Retinal pigment epithelial cell (primary cell): Measurements from ENCODE around the gene HSPB1.

Experiments
- DNase-seq: peaks from one replicate; pipeline ENCODE4 v3.0.0-alpha.2; 2010; ENCODE audit warnings: low read depth
- H3K4me3 ChIP-seq: 2 replicates; pipeline ENCODE4 v1.5.1; 2011; ENCODE audit warnings: mild to moderate bottlenecking, low read length, control low read depth, moderate library complexity
- CTCF ChIP-seq: conservative IDR thresholded peaks from 2 replicates; pipeline ENCODE4 v1.5.1; 2011; ENCODE audit warnings: low read depth, low read length, control low read depth, inconsistent platforms

HSPB1 gene

GRCh38 chr7:76315364-76315763, 12.9 kb downstream of the HSPB1 start:
- no peak overlapping the region for H3K4me3 ChIP-seq
- TF ChIP-seq CTCF = no peak
- no peak for DNase-seq

DNA sequence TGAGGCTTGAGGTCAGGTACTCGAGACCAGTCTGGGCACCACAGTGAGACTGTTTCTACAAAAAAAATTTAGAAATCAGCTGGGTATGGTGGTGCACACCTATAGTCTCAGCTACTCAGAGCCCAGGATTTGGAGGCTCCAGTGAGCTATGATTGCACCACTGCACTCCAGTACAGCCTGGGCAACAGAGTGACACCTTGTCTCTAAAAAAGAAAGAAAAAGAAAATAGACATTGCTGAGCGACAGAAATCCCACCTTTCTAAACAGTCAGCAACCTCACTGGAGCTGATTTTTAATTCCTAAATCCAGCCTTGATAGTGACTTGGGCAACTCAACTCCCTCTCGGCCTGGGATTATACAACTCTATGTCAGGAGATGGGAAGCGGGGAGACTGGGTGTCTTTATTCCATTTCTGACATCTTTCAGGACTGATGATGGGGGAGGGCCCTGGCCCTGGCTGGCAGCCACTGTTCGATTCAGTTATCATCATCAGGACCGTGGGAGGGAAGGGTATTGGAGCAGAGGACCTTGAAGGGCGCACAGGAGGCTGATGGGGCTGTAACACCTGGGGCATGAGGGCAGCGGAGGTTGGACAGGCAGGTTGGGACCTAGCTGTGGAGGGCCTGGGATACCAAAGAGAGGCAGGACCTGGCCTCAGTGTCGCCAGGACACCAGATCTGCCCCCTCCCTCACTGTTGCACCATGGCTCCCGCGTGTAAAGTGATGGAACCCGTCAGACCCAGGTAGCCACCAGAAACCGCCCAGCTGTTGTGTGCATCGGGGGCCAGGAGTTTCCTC, 14.7 kb downstream of the HSPB1 start:
- peak overlapping the region; percentile 73 for H3K4me3 ChIP-seq
- TF ChIP-seq CTCF = no peak
- no peak for DNase-seq

DNA sequence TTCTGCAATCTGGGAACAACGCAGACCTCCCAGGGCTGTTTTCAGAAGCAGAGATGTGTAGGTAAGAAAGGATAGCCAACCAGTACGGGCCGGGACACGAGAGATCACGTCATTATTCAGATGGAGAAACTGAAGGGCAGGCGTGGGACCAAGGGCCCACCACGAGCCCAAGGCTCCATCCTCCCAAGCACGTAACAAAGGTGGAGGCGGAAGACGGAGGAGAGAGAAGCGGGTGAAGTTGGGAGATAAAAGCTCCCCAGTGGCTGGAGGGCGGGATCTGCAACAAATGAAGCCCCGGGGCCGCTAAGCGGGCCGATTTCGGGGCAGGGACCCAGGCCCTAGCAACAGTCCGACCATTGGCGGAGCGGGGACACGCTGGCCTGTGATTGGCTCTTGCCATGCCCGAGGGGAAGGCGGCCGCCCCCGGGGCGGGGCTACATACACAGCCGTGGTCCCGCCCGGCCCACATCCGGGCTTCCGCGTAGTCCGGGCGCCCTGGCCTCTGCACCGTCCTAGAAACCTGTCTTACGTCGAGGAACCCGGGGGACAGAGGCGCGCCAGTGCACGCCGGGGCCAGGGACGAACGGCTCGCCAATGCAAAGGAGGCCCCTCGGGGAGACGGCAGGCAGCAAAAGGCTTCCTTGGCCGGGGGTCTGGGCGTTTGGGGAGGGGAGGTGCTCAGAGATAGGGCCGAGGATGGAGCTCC, 15.5 kb downstream of the HSPB1 start:
- peak; percentile 83 for DNase-seq
- H3K4me3 ChIP-seq = peak overlapping the region; percentile 73
- TF ChIP-seq CTCF = no peak

DNA sequence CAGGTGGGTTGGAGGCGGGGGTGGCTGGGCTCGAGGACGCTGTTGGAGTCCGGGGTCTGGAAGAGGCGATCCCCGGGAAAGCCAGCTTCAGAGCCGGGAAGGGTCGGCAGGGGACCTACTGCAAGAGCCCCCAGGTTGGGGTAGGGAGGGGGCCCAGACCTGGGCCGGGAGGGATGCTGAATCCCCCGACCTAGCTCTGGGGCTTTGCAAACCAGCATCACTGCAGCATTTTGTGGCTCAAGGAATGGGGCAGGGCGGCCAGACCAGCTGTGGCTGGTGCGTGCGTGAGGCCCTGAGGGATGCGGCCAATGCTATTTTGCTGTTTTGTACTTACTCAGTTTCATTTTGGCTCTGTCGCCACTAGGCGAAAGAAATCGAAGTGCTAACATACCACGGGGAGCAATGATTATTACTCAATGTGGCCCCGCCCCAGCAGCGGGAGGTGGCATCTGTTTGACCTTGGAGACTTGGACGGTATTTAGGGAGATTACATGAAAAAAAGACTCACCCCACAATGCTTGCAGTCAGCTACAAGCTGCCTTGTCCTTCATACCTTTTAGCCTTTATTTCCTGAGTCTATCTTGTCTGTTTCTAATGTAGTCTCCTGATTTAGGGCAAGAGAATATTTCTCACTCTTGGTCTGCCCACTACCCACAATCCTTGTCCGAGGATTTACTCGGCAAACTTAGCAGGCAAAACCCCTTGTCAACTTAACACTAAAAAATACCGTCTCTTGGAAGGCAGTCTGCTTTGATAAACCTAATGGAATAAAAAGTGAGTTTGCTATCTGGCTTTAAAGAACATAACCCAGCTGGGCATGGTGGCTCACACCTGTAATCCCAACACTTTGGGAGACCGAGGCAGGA, 16.2 kb downstream of the HSPB1 start:
- TF ChIP-seq CTCF = peak; percentile 32

GRCh38 chr7:76325092-76325491, 22.6 kb downstream of the HSPB1 start:
- H3K4me3 ChIP-seq = no peak overlapping the region
- DNase-seq = no peak
- TF ChIP-seq CTCF = no peak

More for the DNA sequence above, 16.2 kb downstream of the HSPB1 start:
- no peak for DNase-seq
- H3K4me3 ChIP-seq = peak overlapping the region; percentile 73

- TF ChIP-seq CTCF = no peak
- no peak for DNase-seq
Observed at GRCh38 chr7:76325811-76326210, 23.3 kb downstream of the HSPB1 start.

More at GRCh38 chr7:76325811-76326210, 23.3 kb downstream of the HSPB1 start:
- H3K4me3 ChIP-seq = no peak overlapping the region
